ENCODE measurements around the gene LRIT2.

- TF ChIP-seq CTCF (IDR thresholded peaks at IDR 0.05) (no peak), POLR2A (IDR thresholded peaks at IDR 0.05) (no peak)
Observed at GRCh38 chr10:84198206-84198915, 27.0 kb downstream of the LRIT2 start.

Measured in lower leg skin (tissue), 3 donors.